Skeletal muscle tissue (tissue), 4 donors: Measurements from ENCODE around the gene ANKRD2. TPM values are rescaled to one million over a fixed set of nuclear protein-coding genes. Genes with fewer than 3 reads are reported as not detected.
"Not testable (repeated sequence)": the region's sequence is repeated elsewhere in the genome, so short reads cannot be mapped to it uniquely, and the experiment has no call there.

Experiments used
- H3K27ac ChIP-seq: one replicate; pipeline ENCODE4 v1.7.0; 2013; ENCODE audit warnings: mild to moderate bottlenecking, low read depth, low read length, inconsistent platforms
- H3K27me3 ChIP-seq, 3 donors: one replicate each; pipeline ENCODE4 v1.7.0; 2013; ENCODE audit warnings: low read length in 3 of 3; ENCODE audit not compliant: control insufficient read depth in 3 of 3, insufficient read depth in 3 of 3
- H3K36me3 ChIP-seq, 3 donors: one replicate each; pipeline ENCODE4 v1.7.0; 2013; ENCODE audit warnings: low read length in 3 of 3; ENCODE audit not compliant: control insufficient read depth in 3 of 3, insufficient read depth in 3 of 3
- H3K4me1 ChIP-seq, 3 donors: one replicate each; pipeline ENCODE4 v1.7.0; 2013; ENCODE audit warnings: low read length in 3 of 3, mild to moderate bottlenecking in 3 of 3; ENCODE audit not compliant: control insufficient read depth in 3 of 3, insufficient read depth in 3 of 3
- H3K4me3 ChIP-seq, 3 donors: one replicate each; pipeline ENCODE4 v1.7.0; 2013; ENCODE audit warnings: low read length in 3 of 3
- H3K9ac ChIP-seq, 3 donors: one replicate each; pipeline ENCODE4 v1.7.0; 2013; ENCODE audit warnings: low read length in 3 of 3, mild to moderate bottlenecking in 3 of 3, moderate library complexity in 2 of 3, low read depth in 1 of 3
- H3K9me3 ChIP-seq, 3 donors: one replicate each; pipeline ENCODE4 v1.7.0; 2013; ENCODE audit warnings: low read length in 3 of 3; ENCODE audit not compliant: control insufficient read depth in 3 of 3
- total RNA-seq: library from RNA; depleted of rRNA; stranded (reverse); fragments of >200 nt; gene quantifications from one replicate; pipeline ENCODE4 v1.2.3, GENCODE V29; 2014
- donor health status: Osteomylitis.

Gene ANKRD2
- total RNA-seq, 1 donor from 2014 or later = 8.9 TPM

DNA sequence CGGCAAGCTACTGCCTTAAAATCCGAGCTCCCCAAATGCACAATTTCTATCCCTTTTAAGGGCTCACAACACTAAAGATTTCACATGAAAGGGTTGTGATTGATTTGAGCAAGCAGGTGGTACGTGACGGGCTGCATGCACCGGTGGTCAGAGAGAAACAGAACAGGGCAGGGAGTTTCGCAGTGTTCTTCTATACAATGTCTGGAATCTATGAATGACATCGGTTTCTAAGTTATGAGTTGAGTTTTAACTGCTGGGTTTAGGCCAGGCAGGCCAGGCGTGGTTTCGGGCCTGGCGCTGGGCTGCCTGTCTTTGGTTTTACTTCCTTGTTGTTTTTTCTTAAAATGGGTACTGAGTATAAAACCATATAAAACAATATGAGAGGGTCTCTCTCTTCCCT is 17.0 kb upstream of the ANKRD2 start:
- not testable (repeated sequence) for H3K27ac ChIP-seq, H3K9me3 ChIP-seq, H3K9ac ChIP-seq, H3K36me3 ChIP-seq, H3K4me3 ChIP-seq, H3K27me3 ChIP-seq
- H3K4me1 ChIP-seq = peaks cover 17 to 23% (median 22%) of the 10 kb centered on the region in 3 donors

DNA sequence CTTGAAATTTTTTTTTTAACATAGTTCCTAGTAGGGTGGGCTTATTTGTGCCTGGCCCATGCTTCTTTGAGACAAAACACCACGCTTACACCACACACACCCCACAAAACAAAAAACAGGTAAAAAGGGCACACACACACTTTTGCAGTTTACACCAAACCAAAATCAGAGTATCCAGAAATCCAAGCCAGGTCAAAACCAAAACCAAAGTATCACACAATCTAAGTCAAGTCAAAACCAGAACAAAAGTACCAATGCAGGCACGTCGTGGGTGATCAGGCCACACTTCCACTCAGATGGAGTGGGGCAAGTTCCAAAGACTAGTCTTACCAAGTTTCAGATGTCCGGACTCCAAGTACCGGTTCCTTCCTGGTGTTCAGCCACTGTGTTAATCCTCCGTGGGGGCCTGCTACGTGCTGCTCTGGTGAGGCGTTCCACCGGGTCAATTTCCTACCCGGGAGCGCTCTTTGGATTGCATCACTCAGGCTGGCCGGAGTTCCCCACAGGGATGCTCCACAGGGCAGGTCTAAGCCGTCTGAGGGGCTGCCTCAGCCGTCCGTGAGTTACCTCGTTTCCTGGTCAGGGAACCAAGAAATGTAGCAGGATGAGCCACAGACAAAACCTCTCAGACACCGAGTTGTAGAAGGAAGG is 11.7 kb upstream of the ANKRD2 start:
- Histone ChIP-seq H3K9ac (peak overlapping the region in 2 of 3 donors; percentile 23 to 62), H3K27ac (peak overlapping the region; percentile 65), H3K4me3 (peak overlapping the region; percentile 24 to 61 (median 52))

GRCh38 chr10:97561386-97562077 is 11.0 kb upstream of the ANKRD2 start:
- not testable (repeated sequence) for H3K27me3 ChIP-seq, H3K36me3 ChIP-seq, H3K9me3 ChIP-seq, H3K4me1 ChIP-seq, H3K9ac ChIP-seq
- Histone ChIP-seq H3K4me3 (peak overlapping the region in 2 of 3 donors; percentile 24 to 52), H3K27ac (peak overlapping the region; percentile 65)

More for the DNA sequence above, 11.7 kb upstream of the ANKRD2 start:
- not testable (repeated sequence) for H3K36me3 ChIP-seq, H3K9me3 ChIP-seq, H3K27me3 ChIP-seq, H3K4me1 ChIP-seq

DNA sequence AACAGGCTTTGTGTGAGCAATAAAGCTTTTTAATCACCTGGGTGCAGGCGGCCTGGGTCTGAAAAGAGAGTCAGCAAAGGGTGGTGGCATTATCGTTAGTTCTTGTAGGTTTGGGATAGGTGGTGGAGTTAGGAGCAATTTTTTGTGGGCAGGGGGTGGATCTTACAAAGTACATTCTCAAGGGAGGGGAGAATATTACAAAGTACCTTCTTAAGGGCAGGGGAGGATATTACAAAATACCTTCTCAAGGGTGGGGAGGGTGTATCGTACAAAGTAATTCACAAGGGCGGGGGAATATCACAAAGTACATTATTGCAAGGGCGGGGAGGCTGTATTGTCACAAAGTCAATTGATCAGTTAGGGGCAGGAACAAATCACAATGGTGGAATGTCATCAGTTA is 10.2 kb upstream of the ANKRD2 start:
- not testable (repeated sequence) for H3K9ac ChIP-seq, H3K9me3 ChIP-seq, H3K27ac ChIP-seq, H3K4me1 ChIP-seq, H3K36me3 ChIP-seq, H3K27me3 ChIP-seq, H3K4me3 ChIP-seq

DNA sequence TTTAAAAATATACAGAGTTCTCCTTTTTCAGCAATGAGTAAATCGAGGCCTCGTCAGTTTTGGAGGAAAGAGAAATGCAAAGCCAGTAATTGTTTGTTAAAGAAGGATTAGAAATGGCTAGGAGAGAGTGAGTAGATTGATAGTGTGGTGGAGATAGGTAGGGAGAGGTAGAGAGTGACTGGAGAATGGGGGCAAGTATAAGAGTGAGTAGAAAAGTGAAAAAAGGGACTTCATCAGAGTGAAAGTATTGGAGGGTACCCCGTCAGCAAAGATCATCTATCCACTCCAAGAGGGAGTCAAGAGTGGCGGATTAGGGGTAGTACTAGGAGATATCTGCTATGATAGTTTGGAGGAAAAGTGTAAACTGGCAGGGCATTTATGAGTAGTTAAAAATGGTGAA is 9.2 kb upstream of the ANKRD2 start:
- H3K27me3 ChIP-seq = no peaks in the 10 kb centered on the region
- no peak overlapping the region for H3K9ac ChIP-seq
- peaks cover 3 to 10% (median 4%) of the 10 kb centered on the region in 3 donors for H3K4me1 ChIP-seq
- no peaks in the 10 kb centered on the region for H3K9me3 ChIP-seq
- H3K4me3 ChIP-seq = no peak overlapping the region
- peaks cover 2 to 6% (median 5%) of the 10 kb centered on the region in 3 donors for H3K36me3 ChIP-seq
- H3K27ac ChIP-seq = no peak overlapping the region

- Histone ChIP-seq H3K36me3 (peaks cover 2 to 12% (median 10%) of the 10 kb centered on the region in 3 donors), H3K4me3 (no peak overlapping the region), H3K9ac (no peak overlapping the region), H3K4me1 (peaks cover 10 to 17% (median 12%) of the 10 kb centered on the region in 3 donors), H3K9me3 (no peaks in the 10 kb centered on the region), H3K27ac (no peak overlapping the region), H3K27me3 (no peaks in the 10 kb centered on the region)
These were observed 7.8 kb upstream of the ANKRD2 start for GRCh38 chr10:97564776-97565175.

DNA sequence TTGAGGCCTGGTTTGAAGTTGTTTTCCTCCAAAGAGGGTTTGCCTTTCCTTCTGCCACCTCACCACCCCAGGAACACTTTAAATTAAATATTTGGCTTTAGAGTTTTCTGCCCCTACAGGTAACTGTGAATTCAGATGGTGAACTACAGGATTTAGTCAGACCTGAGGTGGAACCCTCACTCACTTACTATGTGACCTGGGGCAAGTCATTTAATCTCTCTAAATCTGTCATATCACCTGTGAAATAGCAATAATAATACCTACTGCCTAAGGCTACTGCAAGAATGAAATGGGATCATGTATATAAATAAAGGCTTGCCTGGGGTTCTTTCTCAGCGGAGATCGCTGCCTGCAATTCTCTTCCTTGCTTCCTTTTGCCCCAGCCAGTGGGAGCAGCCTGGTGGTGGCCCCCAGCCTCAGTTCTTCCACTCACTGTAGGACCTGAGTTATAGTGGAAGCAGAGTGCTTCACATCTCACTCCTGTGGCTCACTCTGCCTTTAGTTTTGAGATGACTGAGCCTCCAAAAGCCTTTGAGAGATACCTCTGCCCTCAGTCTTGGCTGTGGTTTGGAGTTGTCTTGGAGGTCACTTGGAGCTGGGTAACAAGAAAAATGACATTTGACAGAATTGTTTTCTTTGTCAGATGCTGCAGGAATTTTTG is 6.1 kb upstream of the ANKRD2 start:
- no peaks in the 10 kb centered on the region for H3K27me3 ChIP-seq
- H3K9me3 ChIP-seq = no peaks in the 10 kb centered on the region
- no peak overlapping the region for H3K9ac ChIP-seq
- no peak overlapping the region for H3K27ac ChIP-seq
- H3K4me1 ChIP-seq = peaks cover 24 to 25% (median 24%) of the 10 kb centered on the region in 3 donors
- H3K36me3 ChIP-seq = peaks cover 2 to 16% (median 10%) of the 10 kb centered on the region in 3 donors
- H3K4me3 ChIP-seq = no peak overlapping the region

DNA sequence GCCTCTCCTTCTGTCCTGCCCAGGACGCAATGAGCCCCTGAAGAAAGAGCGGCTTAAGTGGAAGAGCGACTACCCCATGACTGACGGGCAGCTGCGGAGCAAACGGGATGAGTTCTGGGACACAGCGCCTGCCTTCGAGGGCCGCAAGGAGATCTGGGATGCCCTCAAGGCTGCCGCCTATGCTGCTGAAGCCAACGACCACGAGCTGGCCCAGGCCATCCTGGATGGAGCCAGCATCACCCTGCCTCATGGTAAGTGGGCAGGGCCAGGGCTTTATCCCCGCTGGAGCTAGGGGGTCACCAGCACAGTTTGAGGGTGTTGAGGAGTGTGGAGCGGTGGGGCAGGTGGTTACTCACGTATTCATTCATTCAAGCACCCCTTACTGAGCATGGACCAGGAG is 4.7 kb upstream of the ANKRD2 start:
- Histone ChIP-seq H3K4me3 (no peak overlapping the region), H3K27ac (no peak overlapping the region), H3K9ac (no peak overlapping the region), H3K9me3 (no peaks in the 10 kb centered on the region), H3K4me1 (peaks cover 38 to 39% (median 39%) of the 10 kb centered on the region in 3 donors), H3K27me3 (no peaks in the 10 kb centered on the region), H3K36me3 (peaks cover 2 to 16% (median 10%) of the 10 kb centered on the region in 3 donors)

GRCh38 chr10:97570146-97570788 is 2.3 kb upstream of the ANKRD2 start:
- H3K36me3 ChIP-seq = peaks cover 2 to 16% (median 10%) of the 10 kb centered on the region in 3 donors
- H3K27me3 ChIP-seq = no peaks in the 10 kb centered on the region
- H3K9me3 ChIP-seq = no peaks in the 10 kb centered on the region
- H3K4me3 ChIP-seq = peak overlapping the region in 2 of 3 donors; percentile 38 to 41
- H3K27ac ChIP-seq = peak overlapping the region; percentile 94
- H3K9ac ChIP-seq = peak overlapping the region; percentile 27 to 87 (median 43)
- peaks cover 53 to 59% (median 57%) of the 10 kb centered on the region in 3 donors for H3K4me1 ChIP-seq
